Measurements from ENCODE around the gene NKAIN2. TPM values are rescaled to one million over a fixed set of nuclear protein-coding genes. Genes with fewer than 3 reads are reported as not detected.

Gene NKAIN2
- polyA plus RNA-seq, 1 donor from 2014 or later: not detected

GRCh38 chr6:124607119-124607627 lies 803.5 kb downstream of the NKAIN2 start:
- no peaks in the 10 kb centered on the region for H3K36me3 Mint-ChIP-seq
- H3K27ac Mint-ChIP-seq: no peak overlapping the region
- H3K9me3 Mint-ChIP-seq: peaks cover 2 to 10% (median 3%) of the 10 kb centered on the region in 3 donors
- no peaks in the 10 kb centered on the region for H3K27me3 Mint-ChIP-seq
- H3K4me3 Mint-ChIP-seq: no peak overlapping the region
- no peaks in the 10 kb centered on the region for H3K4me1 Mint-ChIP-seq

GRCh38 chr6:124613031-124613430 lies 809.4 kb downstream of the NKAIN2 start:
- H3K36me3 Mint-ChIP-seq: no peaks in the 10 kb centered on the region
- H3K4me3 Mint-ChIP-seq: no peak overlapping the region
- H3K9me3 Mint-ChIP-seq: peaks cover 3 to 16% (median 4%) of the 10 kb centered on the region in 3 donors
- no peaks in the 10 kb centered on the region for H3K27me3 Mint-ChIP-seq
- H3K4me1 Mint-ChIP-seq: no peaks in the 10 kb centered on the region
- H3K27ac Mint-ChIP-seq: no peak overlapping the region

- Mint-ChIP-seq H3K9me3 (peaks cover 0 to 10% (median 4%) of the 10 kb centered on the region in 3 donors), H3K27me3 (no peaks in the 10 kb centered on the region), H3K36me3 (no peaks in the 10 kb centered on the region), H3K4me3 (no peak overlapping the region), H3K27ac (no peak overlapping the region), H3K4me1 (no peaks in the 10 kb centered on the region)
Measured at GRCh38 chr6:124622351-124622750, 818.7 kb downstream of the NKAIN2 start.

GRCh38 chr6:124633655-124634054 lies 830.0 kb downstream of the NKAIN2 start:
- no peaks in the 10 kb centered on the region for H3K36me3 Mint-ChIP-seq
- H3K4me3 Mint-ChIP-seq: no peak overlapping the region
- no peaks in the 10 kb centered on the region for H3K27me3 Mint-ChIP-seq
- H3K9me3 Mint-ChIP-seq: peaks cover 3 to 15% (median 8%) of the 10 kb centered on the region in 3 donors
- H3K4me1 Mint-ChIP-seq: no peaks in the 10 kb centered on the region
- H3K27ac Mint-ChIP-seq: peak overlapping the region in 1 of 3 donors; percentile 11

- Mint-ChIP-seq H3K36me3 (no peaks in the 10 kb centered on the region), H3K27ac (no peak overlapping the region), H3K9me3 (peaks cover 4 to 15% (median 9%) of the 10 kb centered on the region in 3 donors), H3K4me1 (no peaks in the 10 kb centered on the region), H3K27me3 (no peaks in the 10 kb centered on the region), H3K4me3 (no peak overlapping the region)
Measured at GRCh38 chr6:124640432-124640831, 836.8 kb downstream of the NKAIN2 start.

GRCh38 chr6:124655866-124656265 lies 852.2 kb downstream of the NKAIN2 start:
- no peaks in the 10 kb centered on the region for H3K4me1 Mint-ChIP-seq
- H3K9me3 Mint-ChIP-seq: peaks cover 2 to 4% (median 3%) of the 10 kb centered on the region in 3 donors
- no peaks in the 10 kb centered on the region for H3K27me3 Mint-ChIP-seq
- H3K36me3 Mint-ChIP-seq: no peaks in the 10 kb centered on the region
- no peak overlapping the region for H3K4me3 Mint-ChIP-seq
- H3K27ac Mint-ChIP-seq: no peak overlapping the region

GRCh38 chr6:124658053-124658452 lies 854.4 kb downstream of the NKAIN2 start:
- no peak overlapping the region for H3K4me3 Mint-ChIP-seq

GRCh38 chr6:124659427-124659826 lies 855.8 kb downstream of the NKAIN2 start:
- no peaks in the 10 kb centered on the region for H3K36me3 Mint-ChIP-seq
- no peak overlapping the region for H3K27ac Mint-ChIP-seq
- no peaks in the 10 kb centered on the region for H3K4me1 Mint-ChIP-seq
- no peak overlapping the region for H3K4me3 Mint-ChIP-seq
- H3K27me3 Mint-ChIP-seq: no peaks in the 10 kb centered on the region
- peaks cover 0 to 2% (median 1%) of the 10 kb centered on the region in 3 donors for H3K9me3 Mint-ChIP-seq

More at GRCh38 chr6:124658053-124658452, 854.4 kb downstream of the NKAIN2 start:
- Mint-ChIP-seq H3K27ac (no peak overlapping the region), H3K4me1 (no peaks in the 10 kb centered on the region), H3K36me3 (no peaks in the 10 kb centered on the region), H3K9me3 (peaks cover 0 to 2% (median 1%) of the 10 kb centered on the region in 3 donors), H3K27me3 (no peaks in the 10 kb centered on the region)

GRCh38 chr6:124660185-124660584 lies 856.5 kb downstream of the NKAIN2 start:
- H3K4me1 Mint-ChIP-seq: no peaks in the 10 kb centered on the region

GRCh38 chr6:124661097-124661661 lies 857.5 kb downstream of the NKAIN2 start:
- Mint-ChIP-seq H3K36me3 (no peaks in the 10 kb centered on the region), H3K4me3 (no peak overlapping the region), H3K27me3 (no peaks in the 10 kb centered on the region)

More at GRCh38 chr6:124660185-124660584, 856.5 kb downstream of the NKAIN2 start:
- Mint-ChIP-seq H3K9me3 (peaks cover 0 to 2% (median 1%) of the 10 kb centered on the region in 3 donors), H3K27ac (no peak overlapping the region), H3K27me3 (no peaks in the 10 kb centered on the region), H3K36me3 (no peaks in the 10 kb centered on the region), H3K4me3 (no peak overlapping the region)

GRCh38 chr6:124668028-124668427 lies 864.4 kb downstream of the NKAIN2 start:
- Mint-ChIP-seq H3K9me3 (peaks cover 0 to 11% (median 4%) of the 10 kb centered on the region in 3 donors), H3K4me3 (no peak overlapping the region), H3K27me3 (no peaks in the 10 kb centered on the region), H3K36me3 (no peaks in the 10 kb centered on the region), H3K4me1 (no peaks in the 10 kb centered on the region), H3K27ac (no peak overlapping the region)

More at GRCh38 chr6:124661097-124661661, 857.5 kb downstream of the NKAIN2 start:
- Mint-ChIP-seq H3K27ac (no peak overlapping the region), H3K4me1 (no peaks in the 10 kb centered on the region), H3K9me3 (peaks cover 0 to 2% (median 1%) of the 10 kb centered on the region in 3 donors)

- no peaks in the 10 kb centered on the region for H3K27me3 Mint-ChIP-seq
- no peaks in the 10 kb centered on the region for H3K36me3 Mint-ChIP-seq
- no peak overlapping the region for H3K4me3 Mint-ChIP-seq
- peak overlapping the region in 1 of 3 donors; percentile 25 for H3K27ac Mint-ChIP-seq
- peaks cover 0 to 23% (median 6%) of the 10 kb centered on the region in 3 donors for H3K9me3 Mint-ChIP-seq
- H3K4me1 Mint-ChIP-seq: no peaks in the 10 kb centered on the region
Measured at GRCh38 chr6:124669713-124670480, 866.2 kb downstream of the NKAIN2 start.

GRCh38 chr6:124670801-124671200 lies 867.1 kb downstream of the NKAIN2 start:
- H3K27ac Mint-ChIP-seq: no peak overlapping the region
- H3K9me3 Mint-ChIP-seq: peaks cover 5 to 26% (median 6%) of the 10 kb centered on the region in 3 donors
- no peaks in the 10 kb centered on the region for H3K4me1 Mint-ChIP-seq

GRCh38 chr6:124671324-124671723 lies 867.7 kb downstream of the NKAIN2 start:
- no peaks in the 10 kb centered on the region for H3K4me1 Mint-ChIP-seq
- H3K27ac Mint-ChIP-seq: no peak overlapping the region
- no peaks in the 10 kb centered on the region for H3K27me3 Mint-ChIP-seq
- H3K36me3 Mint-ChIP-seq: no peaks in the 10 kb centered on the region
- no peak overlapping the region for H3K4me3 Mint-ChIP-seq
- peaks cover 5 to 30% (median 10%) of the 10 kb centered on the region in 3 donors for H3K9me3 Mint-ChIP-seq

More at GRCh38 chr6:124670801-124671200, 867.1 kb downstream of the NKAIN2 start:
- Mint-ChIP-seq H3K36me3 (no peaks in the 10 kb centered on the region), H3K4me3 (no peak overlapping the region), H3K27me3 (no peaks in the 10 kb centered on the region)

- Mint-ChIP-seq H3K4me3 (no peak overlapping the region), H3K27ac (no peak overlapping the region), H3K27me3 (no peaks in the 10 kb centered on the region), H3K9me3 (peaks cover 7 to 38% (median 13%) of the 10 kb centered on the region in 3 donors), H3K36me3 (no peaks in the 10 kb centered on the region), H3K4me1 (no peaks in the 10 kb centered on the region)
Measured at GRCh38 chr6:124674042-124674441, 870.4 kb downstream of the NKAIN2 start.

All from IgD-negative memory B cell (primary cell).